Activated T-cell treated with anti-CD3 and anti-CD28 coated beads, Interleukin-2, amount 50 U/mL, for 72 hours (primary cell): ENCODE data around the gene CLCA1. TPM values are rescaled to one million over a fixed set of nuclear protein-coding genes. Genes with fewer than 3 reads are reported as not detected.

ENCODE experiments used
- ATAC-seq, 2 donors: fragments of 150-1000 bp; cut with Tn5 transposase; replicated peaks in 1 of 2; 2 replicates each; pipeline ENCODE4 v1.10.0; 2021; ENCODE audit warnings: moderate library complexity in 2 of 2, mild to moderate bottlenecking in 1 of 2
- DNase-seq, 2 donors: peaks; one replicate each; pipeline ENCODE4 v3.0.0; 2021 to 2022; ENCODE audit warnings: mixed read lengths in 1 of 2
- H3K27ac Mint-ChIP-seq: one replicate; pipeline ENCODE4 v1.8.0; 2022; ENCODE audit warnings: mild to moderate bottlenecking, moderate library complexity, mixed read lengths
- H3K27me3 Mint-ChIP-seq: one replicate; pipeline ENCODE4 v1.8.0; 2022; ENCODE audit warnings: low read depth, mixed read lengths
- H3K36me3 Mint-ChIP-seq, 2 donors: one replicate each; pipeline ENCODE4 v1.8.0; 2022; ENCODE audit warnings: mixed read lengths in 2 of 2, mild to moderate bottlenecking in 1 of 2; ENCODE audit not compliant: insufficient read depth in 2 of 2
- H3K4me1 Mint-ChIP-seq: one replicate; pipeline ENCODE4 v1.8.0; 2022; ENCODE audit warnings: low read depth, mixed read lengths
- H3K4me3 Mint-ChIP-seq, 2 donors: one replicate each; pipeline ENCODE4 v1.8.0; 2022; ENCODE audit warnings: mild to moderate bottlenecking in 2 of 2, mixed read lengths in 2 of 2, moderate library complexity in 2 of 2
- H3K9me3 Mint-ChIP-seq, 2 donors: one replicate each; pipeline ENCODE4 v1.8.0; 2022; ENCODE audit warnings: mixed read lengths in 2 of 2
- total RNA-seq, 2 donors: library from RNA; stranded (reverse); gene quantifications; one replicate each; pipeline ENCODE4 v1.2.3, GENCODE V29; 2022

CLCA1 gene
- total RNA-seq, 2 donors from 2014 or later = not detected

DNA sequence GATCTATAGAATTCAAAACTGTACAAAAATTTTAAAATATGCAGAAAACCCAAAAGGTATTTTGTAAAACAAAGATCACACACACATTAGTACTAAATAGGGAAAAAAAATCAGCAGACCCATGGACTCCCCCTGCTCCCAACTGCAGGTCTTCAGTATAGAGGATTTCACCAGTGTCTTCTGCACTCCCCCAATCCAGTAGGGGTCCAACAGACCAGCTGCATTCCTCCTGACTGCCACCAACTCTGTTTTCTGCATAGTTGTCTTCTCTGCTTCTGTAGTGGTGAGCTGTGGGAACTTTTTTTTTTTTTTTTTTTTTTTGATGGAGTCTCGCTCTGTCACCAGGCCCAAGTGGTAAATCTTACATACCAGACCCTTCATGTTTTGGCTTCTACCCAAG lies 22.8 kb upstream of the CLCA1 start:
- DNase-seq (no peak), ATAC-seq (no peak)
- H3K4me1 Mint-ChIP-seq = peaks cover 10% of the 10 kb centered on the region
- no peak overlapping the region for H3K27ac Mint-ChIP-seq
- H3K36me3 Mint-ChIP-seq = no peaks in the 10 kb centered on the region
- no peaks in the 10 kb centered on the region for H3K27me3 Mint-ChIP-seq
- no peaks in the 10 kb centered on the region for H3K9me3 Mint-ChIP-seq
- H3K4me3 Mint-ChIP-seq = no peak overlapping the region

GRCh38 chr1:86447198-86447790 lies 21.4 kb upstream of the CLCA1 start:
- no peak for DNase-seq
- H3K36me3 Mint-ChIP-seq = no peaks in the 10 kb centered on the region
- H3K4me1 Mint-ChIP-seq = no peaks in the 10 kb centered on the region
- H3K9me3 Mint-ChIP-seq = no peaks in the 10 kb centered on the region
- ATAC-seq = no peak
- no peak overlapping the region for H3K27ac Mint-ChIP-seq
- no peak overlapping the region for H3K4me3 Mint-ChIP-seq
- H3K27me3 Mint-ChIP-seq = no peaks in the 10 kb centered on the region

DNA sequence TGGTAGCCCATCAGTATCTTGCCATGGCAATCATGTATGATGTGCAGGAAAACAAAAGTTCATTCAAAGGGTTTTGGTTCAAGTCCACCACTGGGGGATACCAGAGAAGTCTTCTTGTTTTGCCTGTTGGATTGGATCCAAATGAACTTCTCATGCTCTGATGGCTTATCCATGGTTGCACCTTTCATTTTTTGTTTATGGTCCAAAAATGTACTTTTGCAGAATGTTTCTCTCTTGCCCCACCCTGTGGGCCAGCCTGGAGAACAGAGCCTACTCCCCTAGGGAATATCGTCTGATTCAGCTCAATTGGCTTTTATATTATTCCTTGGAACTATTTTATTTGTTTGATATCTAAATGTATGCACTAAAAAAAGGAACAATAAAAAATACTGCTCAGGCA lies 20.1 kb upstream of the CLCA1 start:
- no peaks in the 10 kb centered on the region for H3K27me3 Mint-ChIP-seq
- H3K4me1 Mint-ChIP-seq = no peaks in the 10 kb centered on the region
- H3K36me3 Mint-ChIP-seq = no peaks in the 10 kb centered on the region
- no peak for ATAC-seq
- H3K9me3 Mint-ChIP-seq = no peaks in the 10 kb centered on the region
- no peak overlapping the region for H3K27ac Mint-ChIP-seq
- no peak for DNase-seq
- no peak overlapping the region for H3K4me3 Mint-ChIP-seq

- H3K27ac Mint-ChIP-seq = no peak overlapping the region
- H3K36me3 Mint-ChIP-seq = no peaks in the 10 kb centered on the region
- no peaks in the 10 kb centered on the region for H3K9me3 Mint-ChIP-seq
- no peaks in the 10 kb centered on the region for H3K27me3 Mint-ChIP-seq
- no peaks in the 10 kb centered on the region for H3K4me1 Mint-ChIP-seq
- ATAC-seq (no peak), DNase-seq (no peak)
- no peak overlapping the region for H3K4me3 Mint-ChIP-seq
Measured at GRCh38 chr1:86449103-86449502, 19.6 kb upstream of the CLCA1 start.

DNA sequence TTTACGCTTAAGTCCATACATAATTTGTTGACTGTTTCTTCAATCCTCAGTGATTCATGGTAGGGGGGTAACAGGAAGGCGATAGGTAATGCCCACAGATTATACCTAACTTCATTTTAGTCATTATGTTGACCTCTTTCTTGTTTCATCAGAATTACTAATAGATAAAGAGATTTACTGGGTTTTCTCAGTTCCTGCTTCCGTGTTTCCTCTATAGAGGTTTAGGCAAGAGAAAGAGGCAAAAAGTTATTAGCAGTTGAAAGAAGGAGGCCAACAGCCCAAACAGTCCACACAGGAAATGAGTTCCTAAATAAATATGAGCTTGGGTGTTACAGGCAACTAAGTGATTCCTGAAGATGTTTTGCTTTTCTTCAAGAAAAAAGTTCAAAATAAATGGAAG lies 17.9 kb upstream of the CLCA1 start:
- Mint-ChIP-seq H3K27ac (no peak overlapping the region), H3K36me3 (no peaks in the 10 kb centered on the region), H3K27me3 (no peaks in the 10 kb centered on the region), H3K4me3 (no peak overlapping the region), H3K4me1 (no peaks in the 10 kb centered on the region), H3K9me3 (no peaks in the 10 kb centered on the region)
- DNase-seq (no peak), ATAC-seq (no peak)

- no peak for ATAC-seq
- no peak overlapping the region for H3K4me3 Mint-ChIP-seq
- DNase-seq = no peak
- no peak overlapping the region for H3K27ac Mint-ChIP-seq
- H3K27me3 Mint-ChIP-seq = peaks cover 18% of the 10 kb centered on the region
- no peaks in the 10 kb centered on the region for H3K36me3 Mint-ChIP-seq
- no peaks in the 10 kb centered on the region for H3K9me3 Mint-ChIP-seq
- H3K4me1 Mint-ChIP-seq = no peaks in the 10 kb centered on the region
Measured at GRCh38 chr1:86453664-86454063, 15.1 kb upstream of the CLCA1 start.

- Mint-ChIP-seq H3K9me3 (no peaks in the 10 kb centered on the region), H3K27ac (no peak overlapping the region), H3K4me3 (no peak overlapping the region), H3K36me3 (no peaks in the 10 kb centered on the region), H3K27me3 (peaks cover 18% of the 10 kb centered on the region), H3K4me1 (no peaks in the 10 kb centered on the region)
- ATAC-seq (no peak), DNase-seq (no peak)
Measured at GRCh38 chr1:86455073-86455472, 13.7 kb upstream of the CLCA1 start.

GRCh38 chr1:86460998-86461397 lies 7.7 kb upstream of the CLCA1 start:
- no peaks in the 10 kb centered on the region for H3K36me3 Mint-ChIP-seq
- H3K27ac Mint-ChIP-seq = no peak overlapping the region
- no peak overlapping the region for H3K4me3 Mint-ChIP-seq
- DNase-seq = no peak
- ATAC-seq = no peak
- peaks cover 18% of the 10 kb centered on the region for H3K27me3 Mint-ChIP-seq
- no peaks in the 10 kb centered on the region for H3K4me1 Mint-ChIP-seq
- no peaks in the 10 kb centered on the region for H3K9me3 Mint-ChIP-seq

DNA sequence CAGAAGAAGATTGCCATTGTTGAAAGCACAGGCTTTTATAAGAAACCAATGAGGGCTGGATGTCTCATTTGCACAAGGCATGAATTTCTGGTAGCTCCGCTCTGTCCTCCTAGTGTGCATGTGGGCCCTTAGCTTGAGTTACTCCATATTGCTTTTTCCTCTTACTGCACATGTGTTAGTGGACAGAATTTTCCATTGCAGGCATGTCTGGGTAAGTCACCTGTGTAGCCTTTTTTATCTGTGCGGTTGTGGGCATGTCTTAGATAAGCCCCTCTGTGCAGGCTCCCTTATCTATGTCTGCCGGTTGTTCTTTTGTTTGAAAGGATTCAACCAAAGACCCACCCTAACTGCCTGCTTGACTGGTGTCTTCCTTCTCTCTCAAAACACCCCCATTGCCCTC lies 7.2 kb upstream of the CLCA1 start:
- H3K27me3 Mint-ChIP-seq = peaks cover 18% of the 10 kb centered on the region

DNA sequence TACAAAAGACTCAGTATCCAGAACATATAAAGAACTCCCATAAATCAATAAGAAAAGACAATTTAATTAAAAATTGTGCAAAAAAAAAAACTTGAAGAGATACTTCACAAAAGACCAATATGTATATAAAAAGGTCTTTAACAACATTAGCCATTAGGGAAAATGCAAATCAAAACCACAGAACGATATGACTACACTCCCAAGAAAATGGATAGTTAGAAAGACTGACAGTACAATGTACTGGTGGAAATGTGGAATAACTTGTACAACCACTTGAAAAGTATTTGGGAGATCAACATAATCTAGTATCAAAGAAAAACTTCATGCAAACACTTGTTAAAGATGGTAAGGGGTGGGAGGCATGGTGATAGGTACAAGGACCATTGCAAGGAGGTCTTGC lies 3.9 kb upstream of the CLCA1 start:
- Mint-ChIP-seq H3K4me3 (no peak overlapping the region), H3K36me3 (no peaks in the 10 kb centered on the region), H3K4me1 (no peaks in the 10 kb centered on the region), H3K9me3 (no peaks in the 10 kb centered on the region), H3K27me3 (no peaks in the 10 kb centered on the region), H3K27ac (no peak overlapping the region)
- ATAC-seq (no peak), DNase-seq (no peak)

More for the DNA sequence above, 7.2 kb upstream of the CLCA1 start:
- DNase-seq (no peak), ATAC-seq (no peak)
- H3K4me3 Mint-ChIP-seq = no peak overlapping the region
- H3K27ac Mint-ChIP-seq = no peak overlapping the region
- no peaks in the 10 kb centered on the region for H3K9me3 Mint-ChIP-seq
- no peaks in the 10 kb centered on the region for H3K4me1 Mint-ChIP-seq
- no peaks in the 10 kb centered on the region for H3K36me3 Mint-ChIP-seq

DNA sequence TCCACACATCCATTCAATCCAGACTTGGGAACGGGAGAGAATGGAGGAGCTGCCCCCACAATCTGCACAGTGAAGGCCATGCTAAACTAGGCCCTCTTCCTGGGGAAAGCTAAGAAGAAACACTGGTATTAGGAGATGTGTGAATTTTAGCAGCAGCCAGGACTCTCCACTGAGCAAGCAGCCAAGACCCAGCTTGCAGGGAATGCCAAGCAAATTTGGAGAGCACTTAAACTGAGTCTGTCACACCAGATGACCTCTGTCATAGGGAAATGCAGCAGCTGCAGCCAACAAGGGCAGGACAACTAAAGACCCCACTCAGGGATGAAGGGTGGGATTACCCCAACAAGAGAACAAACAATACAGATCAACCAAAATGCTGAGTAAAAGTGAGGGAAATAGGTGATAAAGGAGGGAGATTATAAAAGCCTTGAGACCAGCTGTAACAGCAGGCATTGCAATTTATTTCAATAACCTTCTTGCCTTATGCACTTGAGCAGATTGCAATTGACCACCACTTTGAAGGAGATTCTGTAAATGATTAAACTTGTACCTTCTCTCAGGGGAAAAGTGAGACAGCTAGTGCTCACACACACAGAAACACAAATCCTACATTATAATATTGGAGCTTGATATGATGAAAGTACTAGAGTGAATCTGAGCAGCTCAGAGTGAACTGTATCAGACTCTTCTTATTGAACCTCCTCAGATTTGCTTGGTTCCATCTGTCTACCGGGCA lies 2.5 kb upstream of the CLCA1 start:
- no peaks in the 10 kb centered on the region for H3K4me1 Mint-ChIP-seq
- no peak overlapping the region for H3K4me3 Mint-ChIP-seq
- no peaks in the 10 kb centered on the region for H3K9me3 Mint-ChIP-seq
- H3K36me3 Mint-ChIP-seq = no peaks in the 10 kb centered on the region
- no peaks in the 10 kb centered on the region for H3K27me3 Mint-ChIP-seq
- ATAC-seq (no peak), DNase-seq (no peak)
- no peak overlapping the region for H3K27ac Mint-ChIP-seq

DNA sequence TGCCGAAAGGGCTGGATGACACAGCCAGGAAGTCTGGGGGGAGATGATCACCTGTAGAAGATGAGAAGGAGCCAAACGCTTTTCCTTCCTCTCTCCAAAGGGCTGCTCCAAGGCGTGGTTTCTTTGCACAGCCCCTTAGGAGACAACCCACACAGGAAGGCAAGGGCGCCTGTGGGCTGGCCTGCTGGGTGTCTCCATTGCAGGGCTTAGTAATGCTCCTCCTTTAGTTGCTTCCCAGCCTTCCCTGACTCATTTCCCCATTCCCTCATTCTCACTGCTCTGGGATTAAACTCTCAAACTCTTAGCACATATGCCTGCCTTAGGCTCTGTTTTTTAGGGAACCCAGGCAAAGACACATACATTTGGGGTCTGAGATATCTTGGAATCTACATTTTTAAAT lies 1.7 kb upstream of the CLCA1 start:
- H3K36me3 Mint-ChIP-seq = no peaks in the 10 kb centered on the region
- DNase-seq = no peak
- no peak for ATAC-seq
- no peaks in the 10 kb centered on the region for H3K9me3 Mint-ChIP-seq
- no peak overlapping the region for H3K27ac Mint-ChIP-seq
- H3K4me1 Mint-ChIP-seq = no peaks in the 10 kb centered on the region
- H3K27me3 Mint-ChIP-seq = peaks cover under 1% of the 10 kb centered on the region
- no peak overlapping the region for H3K4me3 Mint-ChIP-seq

GRCh38 chr1:86470859-86471258 lies 2.1 kb downstream of the CLCA1 start:
- no peak for DNase-seq
- H3K27me3 Mint-ChIP-seq = peaks cover 15% of the 10 kb centered on the region
- no peak overlapping the region for H3K4me3 Mint-ChIP-seq
- H3K36me3 Mint-ChIP-seq = no peaks in the 10 kb centered on the region
- no peaks in the 10 kb centered on the region for H3K9me3 Mint-ChIP-seq
- H3K27ac Mint-ChIP-seq = no peak overlapping the region
- ATAC-seq = no peak
- H3K4me1 Mint-ChIP-seq = no peaks in the 10 kb centered on the region

DNA sequence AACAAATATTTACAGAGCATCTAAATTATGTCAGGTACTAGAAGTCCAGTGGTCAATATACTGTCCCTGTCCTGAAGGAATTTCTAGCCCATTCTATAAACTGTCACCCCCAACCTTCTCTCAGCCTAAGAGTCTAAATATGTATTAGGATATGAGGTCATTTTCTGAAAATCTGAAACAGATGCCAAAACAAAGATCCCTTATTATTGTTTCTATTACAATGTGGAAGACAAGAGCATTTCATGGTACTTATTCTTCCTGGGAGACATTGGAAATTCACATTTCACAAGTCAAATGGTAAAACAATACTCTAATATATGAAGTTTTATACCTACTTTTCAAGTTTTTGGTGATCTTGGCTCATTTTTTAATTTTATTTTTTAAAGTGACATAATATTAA lies 2.6 kb downstream of the CLCA1 start:
- DNase-seq (no peak), ATAC-seq (no peak)
- no peaks in the 10 kb centered on the region for H3K36me3 Mint-ChIP-seq

More for the DNA sequence above, 2.6 kb downstream of the CLCA1 start:
- Mint-ChIP-seq H3K9me3 (no peaks in the 10 kb centered on the region), H3K4me1 (no peaks in the 10 kb centered on the region), H3K4me3 (no peak overlapping the region), H3K27me3 (peaks cover 15% of the 10 kb centered on the region), H3K27ac (no peak overlapping the region)
